HepG2 (cell line): ENCODE data around the gene POLR2F. TPM values are rescaled to one million over a fixed set of nuclear protein-coding genes. Genes with fewer than 3 reads are reported as not detected.

Experiments used
- DR1 ChIP-seq: sonication (generic); formaldehyde crosslinking; IDR thresholded peaks from 2 replicates; pipeline ENCODE4 v1.8.0; 2021; ENCODE audit warnings: mild to moderate bottlenecking, missing genetic modification reagents, inconsistent platforms
- FOXC1 ChIP-seq: sonication (generic); formaldehyde crosslinking; IDR thresholded peaks from 2 replicates; pipeline ENCODE4 v1.8.0; 2022; ENCODE audit warnings: mild to moderate bottlenecking, missing genetic modification reagents, borderline replicate concordance
- PCBP2 ChIP-seq: fragments of 200-400 bp; formaldehyde crosslinking; optimal IDR thresholded peaks from 2 replicates; pipeline ENCODE3; 2018; ENCODE audit warnings: low read length, low read depth; ENCODE audit not compliant: poor library complexity, severe bottlenecking
- SAP130 ChIP-seq: IDR thresholded peaks from 2 replicates; pipeline ENCODE4 v1.6.1; 2016; ENCODE audit warnings: low read depth
- SIX4 ChIP-seq: sonication (generic); formaldehyde crosslinking; IDR thresholded peaks from 2 replicates; pipeline ENCODE4 v1.4.0; 2020; ENCODE audit warnings: missing genetic modification reagents
- ZFP36 ChIP-seq: fragments of 150-350 bp; IDR thresholded peaks from 2 replicates; pipeline ENCODE4 v1.6.1; 2018; ENCODE audit warnings: borderline replicate concordance, low read length, low read depth; ENCODE audit not compliant: partially characterized antibody
- ZFX ChIP-seq: sonication (generic); formaldehyde crosslinking; IDR thresholded peaks from 2 replicates; pipeline ENCODE4 v1.4.0; 2020; ENCODE audit warnings: mild to moderate bottlenecking, low read depth, missing genetic modification reagents, moderate library complexity
- ZNF547 ChIP-seq: sonication (generic); formaldehyde crosslinking; IDR thresholded peaks from 2 replicates; pipeline ENCODE4 v1.5.1; 2020; ENCODE audit warnings: mild to moderate bottlenecking, missing genetic modification reagents
- ZNF639 ChIP-seq: conservative IDR thresholded peaks from 2 replicates; pipeline ENCODE4 v1.6.1; 2018; ENCODE audit warnings: missing genetic modification reagents
- ZNF816 ChIP-seq: sonication (generic); formaldehyde crosslinking; IDR thresholded peaks from 2 replicates; pipeline ENCODE4 v1.8.0; 2022; ENCODE audit warnings: missing genetic modification reagents, mild to moderate bottlenecking, borderline replicate concordance
- polyA plus RNA-seq, 8 experiments: library from polyadenylated mRNA; depleted of rRNA in 3 of 8; stranded (reverse) in 7 of 8; unstranded in 1 of 8; fragments of >200 nt; fragmentation: Illumina TruSeq in 4 of 8; extraction: Trizol in 4 of 8; gene quantifications; 2 replicates each; pipeline versions ENCODE4 v1.2.1 to v1.2.3, GENCODE V29; 2011 to 2016; ENCODE audit warnings: low read depth in 4 of 8, missing spikeins in 1 of 8, mixed read lengths in 1 of 8; ENCODE audit not compliant: insufficient read depth in 1 of 8
- total RNA-seq, 5 experiments: library from RNA; depleted of rRNA; stranded (reverse); fragments of >200 nt; fragmentation: Illumina TruSeq; extraction: Trizol; gene quantifications; 2 replicates each; pipeline ENCODE4 v1.2.3, GENCODE V29; 2016; ENCODE audit warnings: low read depth in 1 of 5
- TF ChIP-seq, protein P1 (sequence below): sonication (generic); formaldehyde crosslinking; IDR thresholded peaks from 2 replicates; pipeline ENCODE4 v1.4.0; 2020; ENCODE audit warnings: missing genetic modification reagents
- TF ChIP-seq, protein P2 (sequence below), 2 experiments: sonication (generic) in 1 of 2; formaldehyde crosslinking in 1 of 2; IDR thresholded peaks; 2 replicates each; pipeline versions ENCODE4 v1.6.1 to v1.9.0; 2014 to 2022; ENCODE audit warnings: antibody characterized with exemption in 1 of 2, borderline replicate concordance in 1 of 2, inconsistent platforms in 1 of 2, low read depth in 1 of 2, missing genetic modification reagents in 1 of 2
- TF ChIP-seq, protein P3 (sequence below): IDR thresholded peaks from 2 replicates; pipeline ENCODE4 v1.6.1; 2016; ENCODE audit warnings: missing compliant biosample characterization, missing genetic modification reagents, borderline replicate concordance

The POLR2F gene
- total and polyA plus RNA-seq, 2 of the 13 experiments (the other 11 are each of a cell fraction or from before 2014, with no cell fraction given) = 135 to 158 TPM

- TF ChIP-seq, protein P1, sequence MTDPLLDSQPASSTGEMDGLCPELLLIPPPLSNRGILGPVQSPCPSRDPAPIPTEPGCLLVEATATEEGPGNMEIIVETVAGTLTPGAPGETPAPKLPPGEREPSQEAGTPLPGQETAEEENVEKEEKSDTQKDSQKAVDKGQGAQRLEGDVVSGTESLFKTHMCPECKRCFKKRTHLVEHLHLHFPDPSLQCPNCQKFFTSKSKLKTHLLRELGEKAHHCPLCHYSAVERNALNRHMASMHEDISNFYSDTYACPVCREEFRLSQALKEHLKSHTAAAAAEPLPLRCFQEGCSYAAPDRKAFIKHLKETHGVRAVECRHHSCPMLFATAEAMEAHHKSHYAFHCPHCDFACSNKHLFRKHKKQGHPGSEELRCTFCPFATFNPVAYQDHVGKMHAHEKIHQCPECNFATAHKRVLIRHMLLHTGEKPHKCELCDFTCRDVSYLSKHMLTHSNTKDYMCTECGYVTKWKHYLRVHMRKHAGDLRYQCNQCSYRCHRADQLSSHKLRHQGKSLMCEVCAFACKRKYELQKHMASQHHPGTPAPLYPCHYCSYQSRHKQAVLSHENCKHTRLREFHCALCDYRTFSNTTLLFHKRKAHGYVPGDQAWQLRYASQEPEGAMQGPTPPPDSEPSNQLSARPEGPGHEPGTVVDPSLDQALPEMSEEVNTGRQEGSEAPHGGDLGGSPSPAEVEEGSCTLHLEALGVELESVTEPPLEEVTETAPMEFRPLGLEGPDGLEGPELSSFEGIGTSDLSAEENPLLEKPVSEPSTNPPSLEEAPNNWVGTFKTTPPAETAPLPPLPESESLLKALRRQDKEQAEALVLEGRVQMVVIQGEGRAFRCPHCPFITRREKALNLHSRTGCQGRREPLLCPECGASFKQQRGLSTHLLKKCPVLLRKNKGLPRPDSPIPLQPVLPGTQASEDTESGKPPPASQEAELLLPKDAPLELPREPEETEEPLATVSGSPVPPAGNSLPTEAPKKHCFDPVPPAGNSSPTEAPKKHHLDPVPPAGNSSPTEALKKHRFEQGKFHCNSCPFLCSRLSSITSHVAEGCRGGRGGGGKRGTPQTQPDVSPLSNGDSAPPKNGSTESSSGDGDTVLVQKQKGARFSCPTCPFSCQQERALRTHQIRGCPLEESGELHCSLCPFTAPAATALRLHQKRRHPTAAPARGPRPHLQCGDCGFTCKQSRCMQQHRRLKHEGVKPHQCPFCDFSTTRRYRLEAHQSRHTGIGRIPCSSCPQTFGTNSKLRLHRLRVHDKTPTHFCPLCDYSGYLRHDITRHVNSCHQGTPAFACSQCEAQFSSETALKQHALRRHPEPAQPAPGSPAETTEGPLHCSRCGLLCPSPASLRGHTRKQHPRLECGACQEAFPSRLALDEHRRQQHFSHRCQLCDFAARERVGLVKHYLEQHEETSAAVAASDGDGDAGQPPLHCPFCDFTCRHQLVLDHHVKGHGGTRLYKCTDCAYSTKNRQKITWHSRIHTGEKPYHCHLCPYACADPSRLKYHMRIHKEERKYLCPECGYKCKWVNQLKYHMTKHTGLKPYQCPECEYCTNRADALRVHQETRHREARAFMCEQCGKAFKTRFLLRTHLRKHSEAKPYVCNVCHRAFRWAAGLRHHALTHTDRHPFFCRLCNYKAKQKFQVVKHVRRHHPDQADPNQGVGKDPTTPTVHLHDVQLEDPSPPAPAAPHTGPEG (CRISPR knock-in tag) = no peak
- TF ChIP-seq SIX4 (CRISPR knock-in tag) (0 out of 2 replicates have a peak, but pooled peaks have one; percentile 21), DR1 (no peak), ZNF816 (CRISPR knock-in tag) (no peak), ZNF639 (CRISPR knock-in tag) (no peak), PCBP2 (no peak), SAP130 (CRISPR knock-in tag) (peak; percentile 80), FOXC1 (CRISPR knock-in tag) (peak; percentile 54; the same call in 1 of the 2 replicates), ZFP36 (no peak), ZFX (CRISPR knock-in tag) (peak; percentile 62; the same call in 1 of the 2 replicates), ZNF547 (peak; percentile 51; the same call in 1 of the 2 replicates)
- TF ChIP-seq, protein P2, sequence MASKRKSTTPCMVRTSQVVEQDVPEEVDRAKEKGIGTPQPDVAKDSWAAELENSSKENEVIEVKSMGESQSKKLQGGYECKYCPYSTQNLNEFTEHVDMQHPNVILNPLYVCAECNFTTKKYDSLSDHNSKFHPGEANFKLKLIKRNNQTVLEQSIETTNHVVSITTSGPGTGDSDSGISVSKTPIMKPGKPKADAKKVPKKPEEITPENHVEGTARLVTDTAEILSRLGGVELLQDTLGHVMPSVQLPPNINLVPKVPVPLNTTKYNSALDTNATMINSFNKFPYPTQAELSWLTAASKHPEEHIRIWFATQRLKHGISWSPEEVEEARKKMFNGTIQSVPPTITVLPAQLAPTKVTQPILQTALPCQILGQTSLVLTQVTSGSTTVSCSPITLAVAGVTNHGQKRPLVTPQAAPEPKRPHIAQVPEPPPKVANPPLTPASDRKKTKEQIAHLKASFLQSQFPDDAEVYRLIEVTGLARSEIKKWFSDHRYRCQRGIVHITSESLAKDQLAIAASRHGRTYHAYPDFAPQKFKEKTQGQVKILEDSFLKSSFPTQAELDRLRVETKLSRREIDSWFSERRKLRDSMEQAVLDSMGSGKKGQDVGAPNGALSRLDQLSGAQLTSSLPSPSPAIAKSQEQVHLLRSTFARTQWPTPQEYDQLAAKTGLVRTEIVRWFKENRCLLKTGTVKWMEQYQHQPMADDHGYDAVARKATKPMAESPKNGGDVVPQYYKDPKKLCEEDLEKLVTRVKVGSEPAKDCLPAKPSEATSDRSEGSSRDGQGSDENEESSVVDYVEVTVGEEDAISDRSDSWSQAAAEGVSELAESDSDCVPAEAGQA (IDR thresholded peaks at IDR 0.05; ENCODE audit: low read depth) = no peak
- TF ChIP-seq, protein P2 (CRISPR knock-in tag; IDR thresholded peaks at IDR 0.05; ENCODE audit: borderline replicate concordance) = no peak
- TF ChIP-seq, protein P3, sequence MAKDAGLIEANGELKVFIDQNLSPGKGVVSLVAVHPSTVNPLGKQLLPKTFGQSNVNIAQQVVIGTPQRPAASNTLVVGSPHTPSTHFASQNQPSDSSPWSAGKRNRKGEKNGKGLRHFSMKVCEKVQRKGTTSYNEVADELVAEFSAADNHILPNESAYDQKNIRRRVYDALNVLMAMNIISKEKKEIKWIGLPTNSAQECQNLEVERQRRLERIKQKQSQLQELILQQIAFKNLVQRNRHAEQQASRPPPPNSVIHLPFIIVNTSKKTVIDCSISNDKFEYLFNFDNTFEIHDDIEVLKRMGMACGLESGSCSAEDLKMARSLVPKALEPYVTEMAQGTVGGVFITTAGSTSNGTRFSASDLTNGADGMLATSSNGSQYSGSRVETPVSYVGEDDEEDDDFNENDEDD (CRISPR knock-in tag) = peak; percentile 34; the same call in 1 of the 2 replicates
Measured at GRCh38 chr22:37933711-37934376, 19.7 kb upstream of the POLR2F start (continued).
